Measurements from ENCODE around the gene MED25. TPM values are rescaled to one million over a fixed set of nuclear protein-coding genes. Genes with fewer than 3 reads are reported as not detected.

The MED25 gene
- total RNA-seq, 1 experiment from 2014 or later, result 93.0 TPM

GRCh38 chr19:49801966-49802661 lies 16.0 kb upstream of the MED25 start:
- CTCF ChIA-PET, result no interaction called here
- H3K27me3 ChIP-seq (replicated peaks; ENCODE audit: insufficient read depth, low read depth, low read length, poor library complexity), result no peaks in the 10 kb centered on the region

GRCh38 chr19:49802836-49803528 lies 15.1 kb upstream of the MED25 start:
- POLR2A ChIA-PET (ENCODE audit: low non-redundant PET), result no interaction called here
- no peak overlapping the region for H3K27ac ChIP-seq (ENCODE audit: low read depth, low read length, poor library complexity, severe bottlenecking)
- H3K9me3 ChIP-seq (ENCODE audit: low read depth, low read length, poor library complexity, severe bottlenecking), result no peaks in the 10 kb centered on the region
- intact Hi-C loops (cut with micrococcal nuclease; ENCODE audit: unreplicated experiment), result no loop called here
- H3K27me3 ChIP-seq (replicated peaks; ENCODE audit: insufficient read depth, low read depth, low read length, poor library complexity), result no peaks in the 10 kb centered on the region
- H3K4me3 ChIP-seq (ENCODE audit: low read depth, low read length, poor library complexity, severe bottlenecking), result no peak overlapping the region
- no peak for DNase-seq (ENCODE audit: low spot score)
- CTCF ChIA-PET, result no interaction called here
- TF ChIP-seq CTCF (conservative IDR thresholded peaks at IDR 0.05; ENCODE audit: low read depth, low read length) (no peak), EZH2 (IDR thresholded peaks at IDR 0.05; ENCODE audit: borderline replicate concordance, low read depth, low read length, poor library complexity, severe bottlenecking) (no peak)
- BruUV-seq (replicated peaks), result no TSS peak
- H3K4me1 ChIP-seq (ENCODE audit: insufficient read depth, low read length, poor library complexity, severe bottlenecking), result peaks cover 9% of the 10 kb centered on the region
- H3K36me3 ChIP-seq (ENCODE audit: insufficient read depth, low read length, poor library complexity, severe bottlenecking), result peaks cover 28% of the 10 kb centered on the region

More at GRCh38 chr19:49801966-49802661, 16.0 kb upstream of the MED25 start:
- Histone ChIP-seq H3K27ac (ENCODE audit: low read depth, low read length, poor library complexity, severe bottlenecking) (peak overlapping the region; percentile 57), H3K9me3 (ENCODE audit: low read depth, low read length, poor library complexity, severe bottlenecking) (no peaks in the 10 kb centered on the region), H3K36me3 (ENCODE audit: insufficient read depth, low read length, poor library complexity, severe bottlenecking) (peaks cover 24% of the 10 kb centered on the region), H3K4me3 (ENCODE audit: low read depth, low read length, poor library complexity, severe bottlenecking) (peak overlapping the region; percentile 35), H3K4me1 (ENCODE audit: insufficient read depth, low read length, poor library complexity, severe bottlenecking) (peaks cover 9% of the 10 kb centered on the region)
- POLR2A ChIA-PET (ENCODE audit: low non-redundant PET), result interaction anchor here (0.7 kb wide), 1 partner anchor 9 kb away, joined by 4 read pairs; no protein-coding TSS in a partner anchor
- peak; percentile 92 for DNase-seq (ENCODE audit: low spot score)
- TF ChIP-seq CTCF (conservative IDR thresholded peaks at IDR 0.05; ENCODE audit: low read depth, low read length) (peak; percentile 42; the same call in 1 of the 2 replicates), EZH2 (IDR thresholded peaks at IDR 0.05; ENCODE audit: borderline replicate concordance, low read depth, low read length, poor library complexity, severe bottlenecking) (no peak)
- intact Hi-C loops (cut with micrococcal nuclease; ENCODE audit: unreplicated experiment), result no loop called here
- no TSS peak for BruUV-seq (replicated peaks)

- no peak for DNase-seq (ENCODE audit: low spot score)
- H3K27me3 ChIP-seq (replicated peaks; ENCODE audit: insufficient read depth, low read depth, low read length, poor library complexity), result no peaks in the 10 kb centered on the region
- BruUV-seq (replicated peaks), result no TSS peak
- H3K36me3 ChIP-seq (ENCODE audit: insufficient read depth, low read length, poor library complexity, severe bottlenecking), result peaks cover 28% of the 10 kb centered on the region
- TF ChIP-seq EZH2 (IDR thresholded peaks at IDR 0.05; ENCODE audit: borderline replicate concordance, low read depth, low read length, poor library complexity, severe bottlenecking) (no peak), CTCF (conservative IDR thresholded peaks at IDR 0.05; ENCODE audit: low read depth, low read length) (no peak)
- POLR2A ChIA-PET (ENCODE audit: low non-redundant PET), result no interaction called here
- H3K27ac ChIP-seq (ENCODE audit: low read depth, low read length, poor library complexity, severe bottlenecking), result no peak overlapping the region
- CTCF ChIA-PET, result no interaction called here
- peaks cover 12% of the 10 kb centered on the region for H3K4me1 ChIP-seq (ENCODE audit: insufficient read depth, low read length, poor library complexity, severe bottlenecking)
- intact Hi-C loops (cut with micrococcal nuclease; ENCODE audit: unreplicated experiment), result no loop called here
- no peak overlapping the region for H3K4me3 ChIP-seq (ENCODE audit: low read depth, low read length, poor library complexity, severe bottlenecking)
- no peaks in the 10 kb centered on the region for H3K9me3 ChIP-seq (ENCODE audit: low read depth, low read length, poor library complexity, severe bottlenecking)
These were observed 14.6 kb upstream of the MED25 start for GRCh38 chr19:49803529-49803856.
